ENCODE data around the gene GNA12. TPM values are rescaled to one million over a fixed set of nuclear protein-coding genes. Genes with fewer than 3 reads are reported as not detected.

Gene GNA12
- total and polyA plus RNA-seq, 2 of the 4 experiments (the other 2 are of a cell fraction), result 14.3 to 93.9 TPM

DNA sequence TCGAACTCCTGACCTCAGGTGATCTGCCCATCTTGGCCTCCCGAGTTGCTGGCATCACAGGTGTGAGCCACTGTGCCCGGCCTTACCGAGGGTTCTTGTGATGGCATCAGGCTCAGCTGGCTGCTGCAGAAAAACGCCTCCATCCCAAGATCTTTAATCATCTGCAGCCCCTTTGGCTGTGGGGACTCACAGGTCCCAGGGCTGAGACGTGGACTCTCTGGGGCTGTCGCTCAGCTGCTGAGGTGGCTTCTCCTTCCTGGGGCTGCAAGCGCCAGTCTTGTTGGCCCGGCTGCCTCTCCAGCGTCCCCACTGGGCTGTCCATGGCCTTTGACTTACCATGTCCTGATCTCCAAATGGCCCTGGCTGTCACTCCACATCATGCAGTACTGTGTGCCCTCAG is 136.1 kb downstream of the GNA12 start:
- intact Hi-C loops (cut with micrococcal nuclease) (no loop called here), in situ Hi-C loops (cut with MboI; ENCODE audit: low sequenced_read_pairs) (no loop called here), dilution Hi-C loops (cut with HindIII; ENCODE audit: low sequenced_read_pairs, unreplicated experiment) (no loop called here)
- ATAC-seq (ENCODE audit: low read depth) (no peak), DNase-seq (no peak)
- no peak overlapping the region for H2BK20ac ChIP-seq (ENCODE audit: low read depth, low read length)
- no peak overlapping the region for H3K23ac ChIP-seq (ENCODE audit: low read depth, low read length)
- CTCF ChIA-PET, result interaction anchor here (1.0 kb wide), 2 partner anchors 37 to 141 kb away, joined by 3 to 4 read pairs; no protein-coding TSS in a partner anchor
- H2AK9ac ChIP-seq (replicated peaks; ENCODE audit: low read depth, low read length, poor library complexity), result no peak overlapping the region
- H3K36me3 ChIP-seq (ENCODE audit: control insufficient read depth, insufficient read depth, low read length), result peaks cover 3% of the 10 kb centered on the region
- H2BK5ac ChIP-seq (ENCODE audit: low read depth, low read length, poor library complexity, severe bottlenecking), result no peak overlapping the region
- H4K20me1 ChIP-seq (ENCODE audit: insufficient read depth, low read length), result no peaks in the 10 kb centered on the region; the same call in 1 of the 2 replicates
- POLR2A ChIA-PET (ENCODE audit: unreplicated experiment), result no interaction called here
- H3K18ac ChIP-seq (ENCODE audit: low read depth, low read length), result no peak overlapping the region
- H4K91ac ChIP-seq (ENCODE audit: insufficient read depth, low read depth, low read length), result no peak overlapping the region
- H3K4ac ChIP-seq (ENCODE audit: low read depth, low read length), result no peak overlapping the region
- H3K14ac ChIP-seq (replicated peaks; ENCODE audit: low read depth, low read length), result no peak overlapping the region
- H3K9me3 ChIP-seq (ENCODE audit: control insufficient read depth, insufficient read depth, low read length), result peaks cover 4% of the 10 kb centered on the region; the same call in 1 of the 2 replicates
- BruUV-seq (replicated peaks), result no TSS peak
- H4K5ac ChIP-seq (ENCODE audit: low read depth, low read length), result no peak overlapping the region
- H3K27ac ChIP-seq (ENCODE audit: insufficient read depth, low read length), result no peak overlapping the region
- H3K9ac ChIP-seq (ENCODE audit: low read depth, low read length), result no peak overlapping the region
- H2BK15ac ChIP-seq (ENCODE audit: low read depth, low read length), result no peak overlapping the region
- no peaks in the 10 kb centered on the region for H3K27me3 ChIP-seq (ENCODE audit: control insufficient read depth, insufficient read depth, low read length)
- H2AFZ ChIP-seq (replicated peaks; ENCODE audit: low read length, poor library complexity), result no peak overlapping the region
- no peaks in the 10 kb centered on the region for H3K9me1 ChIP-seq (ENCODE audit: insufficient read depth, low read length)
- no peaks in the 10 kb centered on the region for H3K4me1 ChIP-seq (ENCODE audit: control insufficient read depth, insufficient read depth, low read length)
- WGBS, 2 experiments (ENCODE audit: extremely low coverage in 2 of 2, insufficient read length in 1 of 2), result 90% methylated on average over 4 of the region's 10 CpGs; no CpG with 5 or more reads in 1 of the 2 experiments
- TF ChIP-seq NFE2L2 (IDR thresholded peaks at IDR 0.05; ENCODE audit: low read depth, low read length) (no peak), ELK1 (IDR thresholded peaks at IDR 0.05; ENCODE audit: borderline replicate concordance, low read depth, low read length) (no peak), RAD21 (IDR thresholded peaks at IDR 0.05; ENCODE audit: low read length) (no peak), MAFK (IDR thresholded peaks at IDR 0.05; ENCODE audit: low read depth, low read length) (no peak)
- no peak overlapping the region for H3K56ac ChIP-seq (ENCODE audit: extremely low read depth, insufficient read depth, low read length)
- no peak overlapping the region for H3K4me2 ChIP-seq (ENCODE audit: low read depth, low read length)
- no peak overlapping the region for H4K8ac ChIP-seq (ENCODE audit: low read depth in 2 of 2, low read length in 2 of 2)
- no peak overlapping the region for H2BK120ac ChIP-seq (ENCODE audit: low read depth, low read length)
- H3K79me1 ChIP-seq (ENCODE audit: low read depth in 1 of 2, low read length in 2 of 2), result no peaks in the 10 kb centered on the region
- H2AK5ac ChIP-seq (ENCODE audit: low read depth, low read length), result no peak overlapping the region
- no peak overlapping the region for H3K4me3 ChIP-seq (ENCODE audit: insufficient read depth, low read depth, low read length)

Data from IMR-90 (cell line).